Small intestine (tissue), 7 donors: ENCODE data around the gene RABGAP1. TPM values are rescaled to one million over a fixed set of nuclear protein-coding genes. Genes with fewer than 3 reads are reported as not detected.
A peak's percentile ranks its signal among the peaks of the same experiment; 100 is the strongest.

Experiments used
- DNase-seq, 2 donors: peaks; one replicate each; pipeline versions ENCODE4 v3.0.0 to v3.0.0-alpha.2; 2013
- FAIRE-seq: peaks from 2 replicates; lab custom pipeline; 2012; peaks lifted over from hg19 to GRCh38; lab: Jason Lieb, UNC
- H3K27ac ChIP-seq, 3 donors: one replicate each; pipeline ENCODE4 v1.5.1; 2013; ENCODE audit warnings: low read length in 2 of 3, mild to moderate bottlenecking in 2 of 3, control low read depth in 1 of 3, inconsistent platforms in 1 of 3, low read depth in 1 of 3, moderate library complexity in 1 of 3
- H3K27me3 ChIP-seq, 3 donors: one replicate each; pipeline ENCODE4 v1.6.1; 2013; ENCODE audit warnings: low read length in 3 of 3, inconsistent platforms in 1 of 3; ENCODE audit not compliant: control insufficient read depth in 3 of 3, insufficient read depth in 3 of 3
- H3K36me3 ChIP-seq, 3 donors: one replicate each; pipeline ENCODE4 v1.6.1; 2013; ENCODE audit warnings: low read length in 3 of 3, inconsistent platforms in 1 of 3, low read depth in 1 of 3, mild to moderate bottlenecking in 1 of 3, moderate library complexity in 1 of 3; ENCODE audit not compliant: control insufficient read depth in 3 of 3, insufficient read depth in 2 of 3
- H3K4me1 ChIP-seq, 3 donors: one replicate each; pipeline ENCODE4 v1.6.1; 2013; ENCODE audit warnings: low read length in 2 of 3, inconsistent platforms in 1 of 3, low read depth in 1 of 3, mild to moderate bottlenecking in 1 of 3, moderate library complexity in 1 of 3; ENCODE audit not compliant: control insufficient read depth in 3 of 3, insufficient read depth in 2 of 3
- H3K4me3 ChIP-seq, 3 donors: one replicate each; pipeline ENCODE4 v1.5.1; 2013; ENCODE audit warnings: low read length in 3 of 3, control low read depth in 1 of 3, inconsistent platforms in 1 of 3, low read depth in 1 of 3, mild to moderate bottlenecking in 1 of 3, moderate library complexity in 1 of 3
- H3K9me3 ChIP-seq, 2 donors: one replicate each; pipeline ENCODE4 v1.6.1; 2013; ENCODE audit warnings: low read depth in 1 of 2, low read length in 1 of 2; ENCODE audit not compliant: control insufficient read depth in 2 of 2, insufficient read depth in 1 of 2
- WGBS, 3 donors: extraction: QIAGEN DNeasy Blood & Tissue Kit; methylation state at CpG; one replicate each; pipeline ENCODE4 v1.1.7; 2013; 5-methylcytosine and 5-hydroxymethylcytosine counted together
- polyA plus RNA-seq, 4 donors: library from polyadenylated mRNA; stranded (reverse) in 3 of 4; unstranded in 1 of 4; fragments of 200-250 nt in 3 of 4; fragments of 120-200 nt in 1 of 4; gene quantifications; one replicate each; pipeline versions ENCODE4 v1.2.1 to v1.2.3, GENCODE V29; 2013
- donor health status: healthy with polysubstance abuse.
- donor health status: control.
- donor health status: control.
- donor health status: Bipolar disorder and iron deficiency.
- donor health status: healthy.

Gene RABGAP1
- polyA plus RNA-seq, 4 donors = 5.9 to 35.1 (median 8.5) TPM

DNA sequence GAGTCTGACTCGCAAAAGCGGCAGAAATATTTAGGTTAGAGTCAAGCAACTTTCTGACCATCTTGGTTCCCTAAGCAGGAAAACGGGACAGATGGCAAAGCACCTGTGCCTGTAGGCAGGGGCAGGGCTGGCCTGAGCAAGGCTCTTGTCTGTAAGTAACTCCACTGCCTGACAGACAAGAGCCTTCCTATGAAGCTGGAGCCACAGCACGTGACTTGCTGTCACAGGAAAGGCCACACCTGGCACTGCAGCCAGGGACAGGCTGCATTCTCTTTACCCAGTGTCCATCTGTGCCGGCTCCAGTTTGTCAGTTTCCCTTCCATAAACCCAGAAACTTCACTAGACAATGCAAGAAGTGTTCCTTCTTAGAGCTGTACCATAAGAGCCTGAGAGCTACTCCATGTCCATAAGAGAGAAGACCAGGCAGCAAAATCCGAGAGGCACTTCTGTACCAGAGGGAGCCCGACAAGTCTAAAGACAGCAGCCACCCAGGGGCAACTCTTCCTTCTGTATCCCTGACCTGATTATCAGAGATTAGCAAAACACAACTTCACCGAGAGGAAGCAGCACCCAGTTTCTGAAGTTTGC lies 170.7 kb downstream of the RABGAP1 start:
- H3K27ac ChIP-seq = peak overlapping the region in 1 of 3 donors; percentile 62
- H3K4me1 ChIP-seq = peaks cover 0 to 37% (median 10%) of the 10 kb centered on the region in 3 donors
- H3K9me3 ChIP-seq = no peaks in the 10 kb centered on the region
- peak; percentile 48 to 52 for DNase-seq
- WGBS, 3 donors = 61 to 65% (median 62%) methylated on average over 8 of the region's 8 CpGs
- no peak for FAIRE-seq
- no peaks in the 10 kb centered on the region for H3K27me3 ChIP-seq
- peaks cover 6 to 72% (median 16%) of the 10 kb centered on the region in 3 donors for H3K36me3 ChIP-seq
- H3K4me3 ChIP-seq = no peak overlapping the region

DNA sequence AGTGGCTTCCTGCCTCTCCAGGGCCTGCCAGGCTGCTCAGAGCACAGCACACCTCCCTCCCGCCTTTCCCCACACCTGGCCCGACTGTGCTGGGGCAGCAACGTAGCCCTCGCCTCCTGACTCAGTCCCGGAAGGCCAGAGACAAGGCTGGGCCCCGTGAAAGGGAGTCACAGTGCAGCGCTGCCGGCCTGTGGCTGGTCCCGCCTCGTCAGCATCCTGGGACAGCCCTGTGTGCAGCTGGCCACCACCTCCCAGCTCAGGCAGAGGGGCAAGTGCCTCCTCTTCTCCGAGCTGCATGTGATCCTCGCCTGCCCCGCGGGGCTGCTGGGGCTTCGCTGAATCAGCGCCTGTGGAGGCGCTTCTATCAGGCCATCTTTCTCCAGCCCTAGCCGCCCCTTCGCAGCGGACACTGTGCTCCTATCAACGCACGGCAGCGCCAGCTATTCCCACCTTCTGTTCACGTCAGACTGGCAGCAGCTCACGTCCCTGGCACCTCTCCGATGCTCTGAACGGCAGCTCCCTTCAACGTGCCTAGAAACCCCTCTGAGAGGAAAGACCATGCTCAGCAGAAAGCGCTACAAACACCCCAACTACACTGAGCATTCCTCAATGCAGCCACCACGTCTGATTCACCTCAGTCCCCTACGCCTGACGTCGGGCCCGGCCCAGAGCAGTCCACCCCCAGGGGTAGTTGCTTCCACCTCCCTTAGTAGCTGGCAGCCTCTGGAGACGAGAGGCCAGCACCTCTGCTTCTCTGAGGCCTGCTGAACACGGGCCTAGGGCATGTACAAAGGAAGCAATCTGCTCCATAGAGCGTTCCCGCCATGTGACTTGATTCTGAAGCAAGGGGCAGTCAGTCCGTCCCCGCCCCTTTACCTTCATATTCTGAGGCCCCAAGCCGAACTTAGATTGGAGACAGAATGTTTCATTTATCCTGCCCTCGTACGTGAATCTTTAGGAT lies 171.5 kb downstream of the RABGAP1 start:
- no peak overlapping the region for H3K4me3 ChIP-seq
- peak overlapping the region in 1 of 3 donors; percentile 62 for H3K27ac ChIP-seq
- FAIRE-seq (no peak), DNase-seq (peak; percentile 24 to 61)
- no peaks in the 10 kb centered on the region for H3K27me3 ChIP-seq
- H3K36me3 ChIP-seq = peaks cover 6 to 68% (median 16%) of the 10 kb centered on the region in 3 donors
- peaks cover 0 to 37% (median 10%) of the 10 kb centered on the region in 3 donors for H3K4me1 ChIP-seq
- H3K9me3 ChIP-seq = no peaks in the 10 kb centered on the region
- WGBS, 3 donors = 73 to 76% (median 74%) methylated on average over 39 to 43 of the region's 43 CpGs

DNA sequence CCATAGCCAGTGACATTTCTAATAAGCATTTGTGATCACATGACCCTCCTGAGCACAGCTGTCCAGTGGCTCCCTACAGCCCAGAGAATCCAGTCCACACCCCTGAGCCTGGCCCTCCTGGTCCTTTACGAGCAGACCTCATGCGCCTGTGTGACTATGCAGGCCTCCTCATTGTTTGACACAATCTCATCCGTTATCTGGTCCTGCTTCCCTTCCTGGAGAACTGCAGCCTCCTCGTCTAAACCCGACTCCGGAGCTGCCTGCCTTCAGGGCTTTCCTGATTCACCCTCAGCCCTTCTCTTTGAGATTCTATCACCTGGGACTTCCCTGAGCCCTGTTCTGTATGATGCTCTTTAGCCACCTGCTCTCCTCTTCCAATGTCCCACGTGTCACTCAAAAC lies 172.4 kb downstream of the RABGAP1 start:
- Histone ChIP-seq H3K4me3 (no peak overlapping the region), H3K36me3 (peaks cover 0 to 62% (median 16%) of the 10 kb centered on the region in 3 donors), H3K9me3 (no peaks in the 10 kb centered on the region), H3K27me3 (no peaks in the 10 kb centered on the region), H3K27ac (no peak overlapping the region), H3K4me1 (peaks cover 0 to 37% (median 10%) of the 10 kb centered on the region in 3 donors)
- 74 to 91% (median 89%) methylated on average over 7 of the region's 7 CpGs for WGBS, 3 donors
- FAIRE-seq (no peak), DNase-seq (no peak)

DNA sequence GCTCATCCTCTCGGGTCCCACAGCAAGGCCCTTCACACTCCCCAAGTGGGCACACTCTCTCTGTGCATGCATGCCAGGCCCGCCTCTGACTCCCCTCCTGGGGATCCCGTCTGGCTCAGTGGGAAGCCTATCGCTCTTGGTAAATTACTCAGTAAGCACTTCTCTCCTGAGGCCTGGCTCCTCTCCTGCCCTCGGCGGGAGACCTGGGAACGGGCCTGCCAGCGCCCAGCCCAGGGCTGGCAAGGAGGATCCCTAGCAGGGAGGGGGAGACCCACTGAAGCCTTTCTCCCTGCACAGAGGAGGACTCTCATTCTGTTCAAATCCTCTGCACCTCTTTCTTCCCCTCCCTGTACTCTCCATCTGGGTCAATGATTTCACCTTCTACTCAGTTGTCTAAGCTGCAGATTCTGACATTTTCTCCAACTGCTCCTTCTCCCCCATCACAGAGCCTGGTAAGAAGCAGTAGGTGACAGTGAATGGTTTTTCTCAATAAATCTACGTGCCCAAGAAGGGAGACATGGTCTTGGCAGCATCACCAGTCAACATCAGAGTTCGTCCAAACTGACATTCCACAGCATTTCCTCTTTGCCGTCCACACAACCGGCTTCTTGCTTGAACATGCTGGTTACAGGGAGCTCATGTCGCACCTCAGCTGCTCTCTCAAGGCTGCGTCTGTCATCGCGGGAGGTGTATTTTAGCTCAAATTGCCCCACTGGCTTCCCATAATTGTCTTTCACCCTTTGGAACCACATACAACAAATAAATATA lies 174.5 kb downstream of the RABGAP1 start:
- no peak for FAIRE-seq
- WGBS, 3 donors = 92 to 96% (median 95%) methylated on average over 16 of the region's 16 CpGs

DNA sequence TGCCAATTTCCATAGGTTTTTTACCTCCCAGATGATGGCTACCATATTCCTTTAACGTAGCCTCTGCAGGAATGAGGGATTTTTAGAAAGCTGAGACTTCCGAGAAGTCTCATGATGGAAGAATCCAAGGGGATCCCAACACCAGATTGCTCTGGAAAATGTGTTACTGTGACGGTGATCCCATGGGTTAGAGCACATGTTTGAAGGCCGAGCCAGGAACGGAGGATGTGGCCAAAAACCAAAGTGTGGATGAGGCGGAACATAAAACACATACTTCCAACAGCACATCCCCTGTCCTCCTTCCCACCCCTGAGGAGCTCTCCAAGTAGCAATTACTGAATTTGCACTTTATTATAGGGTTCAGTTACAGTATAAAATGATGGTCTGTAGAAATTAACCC lies 175.2 kb downstream of the RABGAP1 start:
- FAIRE-seq (no peak), DNase-seq (no peak)
- Histone ChIP-seq H3K27me3 (no peaks in the 10 kb centered on the region), H3K4me1 (peaks cover 0 to 21% (median 0%) of the 10 kb centered on the region in 3 donors), H3K9me3 (no peaks in the 10 kb centered on the region), H3K4me3 (no peak overlapping the region), H3K27ac (no peak overlapping the region), H3K36me3 (peaks cover 0 to 39% (median 15%) of the 10 kb centered on the region in 3 donors)
- WGBS, 3 donors = 85 to 98% (median 96%) methylated on average over 6 of the region's 6 CpGs

More for the DNA sequence above, 174.5 kb downstream of the RABGAP1 start:
- peaks cover 0 to 23% (median 0%) of the 10 kb centered on the region in 3 donors for H3K4me1 ChIP-seq
- no peak overlapping the region for H3K4me3 ChIP-seq
- peaks cover 0 to 46% (median 15%) of the 10 kb centered on the region in 3 donors for H3K36me3 ChIP-seq
- no peaks in the 10 kb centered on the region for H3K27me3 ChIP-seq
- DNase-seq = no peak
- H3K27ac ChIP-seq = no peak overlapping the region
- no peaks in the 10 kb centered on the region for H3K9me3 ChIP-seq

DNA sequence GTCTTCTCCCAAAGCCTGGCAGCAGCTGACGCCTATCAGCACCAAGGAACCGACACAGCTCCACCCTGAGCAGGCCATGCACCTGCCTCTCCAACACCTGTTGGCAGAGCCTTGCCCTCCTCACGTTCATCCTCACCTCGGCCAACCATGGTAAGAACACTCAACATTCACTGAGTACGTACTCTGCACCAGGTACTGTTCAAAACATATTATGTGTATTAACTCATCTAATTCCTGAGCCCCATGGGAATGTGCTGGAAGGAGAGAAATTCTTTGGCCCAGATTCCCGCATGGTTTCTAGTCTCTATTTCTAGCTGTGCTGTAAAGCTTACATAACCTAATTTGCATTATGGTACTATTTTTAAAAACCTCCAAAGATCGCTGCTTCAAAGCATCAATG lies 178.7 kb downstream of the RABGAP1 start:
- FAIRE-seq (no peak), DNase-seq (peak in 1 of 2 donors; percentile 15)
- 47 to 72% (median 48%) methylated on average over 7 of the region's 7 CpGs for WGBS, 3 donors
- Histone ChIP-seq H3K27me3 (no peaks in the 10 kb centered on the region), H3K9me3 (no peaks in the 10 kb centered on the region), H3K27ac (no peak overlapping the region), H3K4me3 (no peak overlapping the region), H3K4me1 (peaks cover 0 to 6% (median 0%) of the 10 kb centered on the region in 3 donors), H3K36me3 (peaks cover 0 to 21% (median 14%) of the 10 kb centered on the region in 3 donors)

DNA sequence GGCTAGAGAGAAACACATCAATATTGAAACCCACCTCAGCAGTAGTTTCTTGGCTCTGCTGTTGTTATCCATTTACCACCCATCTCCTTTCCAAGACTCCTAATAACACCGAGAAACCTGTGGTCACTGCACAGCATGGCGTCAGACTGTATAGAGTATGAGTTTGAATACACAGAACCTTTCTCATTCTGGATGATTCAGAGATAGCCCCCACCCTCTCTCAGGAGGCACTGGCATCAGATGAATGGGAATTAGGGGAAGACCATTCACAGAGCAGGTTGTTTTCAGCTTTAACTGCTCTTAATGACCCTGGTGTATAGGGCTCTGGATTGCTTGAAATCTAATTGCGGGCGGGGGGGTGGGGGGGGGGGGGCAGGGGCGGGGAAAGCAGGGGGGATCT lies 179.3 kb downstream of the RABGAP1 start:
- DNase-seq (no peak), FAIRE-seq (no peak)
- H3K36me3 ChIP-seq = peaks cover 0 to 15% (median 14%) of the 10 kb centered on the region in 3 donors
- no peaks in the 10 kb centered on the region for H3K9me3 ChIP-seq
- H3K27me3 ChIP-seq = no peaks in the 10 kb centered on the region
- no peak overlapping the region for H3K4me3 ChIP-seq
- H3K27ac ChIP-seq = no peak overlapping the region
- H3K4me1 ChIP-seq = peaks cover 0 to 6% (median 0%) of the 10 kb centered on the region in 3 donors
- 84 to 88% (median 84%) methylated on average over 5 of the region's 5 CpGs for WGBS, 3 donors

DNA sequence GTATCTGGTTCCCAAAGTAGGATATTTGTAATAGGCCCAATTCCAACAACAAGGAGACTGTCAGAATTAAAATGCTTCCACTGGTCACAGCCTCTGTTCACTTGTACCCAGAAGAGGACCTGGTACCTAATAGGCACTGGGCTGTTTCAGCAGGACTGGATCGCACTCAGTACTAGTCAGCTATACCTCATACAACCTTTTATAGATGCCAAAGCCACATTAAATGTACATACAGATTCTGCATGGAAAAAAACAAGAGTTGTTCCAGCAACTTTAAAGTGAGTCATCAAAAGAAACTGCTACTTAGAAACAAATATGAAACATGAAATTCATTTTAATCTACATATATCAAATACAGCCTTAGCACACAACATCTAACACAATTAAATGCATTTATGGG lies 180.1 kb downstream of the RABGAP1 start:
- WGBS, 3 donors = 92 to 96% (median 94%) methylated on average over 1 of the region's 1 CpG
- Histone ChIP-seq H3K36me3 (peaks cover 0 to 10% (median 8%) of the 10 kb centered on the region in 3 donors), H3K4me3 (no peak overlapping the region), H3K27me3 (no peaks in the 10 kb centered on the region), H3K4me1 (peaks cover 0 to 6% (median 0%) of the 10 kb centered on the region in 3 donors), H3K27ac (peak overlapping the region in 1 of 3 donors; percentile 11), H3K9me3 (no peaks in the 10 kb centered on the region)
- DNase-seq (no peak), FAIRE-seq (no peak)
